ENCODE data around the gene TMEM132D. TPM values are rescaled to one million over a fixed set of nuclear protein-coding genes. Genes with fewer than 3 reads are reported as not detected.
A peak's percentile ranks its signal among the peaks of the same experiment; 100 is the strongest.

Gene TMEM132D
- total RNA-seq, 1 donor from 2014 or later = 1.1 TPM

DNA sequence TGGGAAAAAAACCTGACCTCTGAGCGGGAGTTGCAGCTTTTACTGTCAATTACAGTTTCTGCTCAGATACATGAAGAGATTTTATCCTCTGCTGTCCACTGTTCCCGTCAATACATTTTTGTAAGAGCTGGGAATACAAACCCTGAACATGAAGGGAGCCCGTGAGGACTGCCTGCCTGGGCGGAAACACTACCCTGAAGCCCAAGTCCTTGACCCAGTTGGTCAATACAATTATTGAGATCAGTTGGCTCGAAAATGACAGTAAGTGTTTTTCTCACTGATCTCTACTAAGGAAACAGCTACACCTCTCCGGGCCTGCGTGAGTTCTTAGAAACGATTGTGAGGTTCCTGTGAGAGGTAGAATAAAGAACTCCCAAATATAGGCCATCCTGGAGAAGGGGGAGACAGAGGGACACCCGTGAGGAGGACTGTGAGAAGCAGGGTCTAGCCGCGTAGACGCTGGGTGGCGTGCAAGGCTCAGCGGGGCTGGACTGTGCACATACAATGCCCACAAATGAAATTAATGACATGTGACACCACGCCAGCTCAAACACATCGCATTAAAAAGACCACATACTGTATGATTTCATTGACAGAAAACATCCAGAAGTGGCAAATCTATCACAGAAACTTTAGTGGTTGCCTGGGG is 509.5 kb downstream of the TMEM132D start:
- Histone ChIP-seq H3K4me3 (no peak overlapping the region), H3K4me2 (no peak overlapping the region), H3F3A (ENCODE audit: low read depth) (no peaks in the 10 kb centered on the region), H2AFZ (replicated peaks) (no peak overlapping the region), H3K79me2 (ENCODE audit: low read depth) (no peaks in the 10 kb centered on the region), H4K20me1 (ENCODE audit: low read depth) (no peaks in the 10 kb centered on the region), H3K36me3 (no peaks in the 10 kb centered on the region), H3K27me3 (no peaks in the 10 kb centered on the region), H3K4me1 (no peaks in the 10 kb centered on the region), H3K27ac (no peak overlapping the region), H3K9ac (no peak overlapping the region), H3K9me3 (ENCODE audit: low read depth) (no peaks in the 10 kb centered on the region)
- Mint-ChIP-seq H3K27ac (peak overlapping the region; percentile 23), H3K4me1 (no peaks in the 10 kb centered on the region), H3K36me3 (peaks cover 1% of the 10 kb centered on the region), H3K4me3 (no peak overlapping the region), H3K9me3 (peaks cover 2% of the 10 kb centered on the region), H3K27me3 (ENCODE audit: insufficient read depth, low read depth) (peaks cover 2% of the 10 kb centered on the region)
- TF ChIP-seq EZH2 (IDR thresholded peaks at IDR 0.05) = no peak
- no peak for TF ChIP-seq CTCF (IDR thresholded peaks at IDR 0.05)
- no peak for TF ChIP-seq EZH2phosphoT487 (IDR thresholded peaks at IDR 0.05)
- no peak for DNase-seq (ENCODE audit: low spot score)

DNA sequence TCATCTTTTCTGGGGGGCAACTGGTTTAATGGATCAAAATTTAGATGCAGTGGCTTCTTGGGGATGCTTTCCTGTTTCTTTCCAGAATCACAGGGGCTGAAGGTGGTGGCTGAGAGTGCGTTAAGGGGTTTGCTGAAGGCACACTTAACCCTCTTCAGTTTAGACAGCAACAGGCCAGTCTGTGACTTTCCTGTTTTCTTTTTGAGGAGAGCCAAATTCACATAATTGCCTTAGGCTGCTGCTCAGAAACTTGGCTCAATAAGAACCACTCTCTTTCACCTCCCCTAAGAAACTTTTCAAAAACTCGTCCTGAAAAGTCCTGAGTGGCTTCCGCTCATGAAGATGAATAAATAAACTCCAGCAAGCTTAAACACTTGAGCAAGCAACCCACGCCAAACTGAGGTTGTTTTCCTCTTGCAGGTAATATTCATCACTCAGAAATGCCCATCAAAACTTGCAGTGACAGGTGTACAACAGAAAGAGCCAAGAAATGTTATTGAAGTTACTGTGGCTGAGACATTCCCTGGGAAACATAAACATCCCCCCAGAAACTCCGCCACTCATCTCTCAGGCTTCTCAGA is 510.4 kb downstream of the TMEM132D start:
- H3K36me3 ChIP-seq = no peaks in the 10 kb centered on the region
- H4K20me1 ChIP-seq (ENCODE audit: low read depth) = no peaks in the 10 kb centered on the region
- H3K9me3 ChIP-seq (ENCODE audit: low read depth) = no peaks in the 10 kb centered on the region
- H3K79me2 ChIP-seq (ENCODE audit: low read depth) = no peaks in the 10 kb centered on the region
- no peak overlapping the region for H3K4me2 ChIP-seq
- Mint-ChIP-seq H3K27ac (no peak overlapping the region), H3K4me3 (no peak overlapping the region), H3K4me1 (no peaks in the 10 kb centered on the region), H3K36me3 (no peaks in the 10 kb centered on the region), H3K9me3 (no peaks in the 10 kb centered on the region), H3K27me3 (ENCODE audit: insufficient read depth, low read depth) (peaks cover 2% of the 10 kb centered on the region)
- DNase-seq (ENCODE audit: low spot score) = no peak
- H3F3A ChIP-seq (ENCODE audit: low read depth) = no peaks in the 10 kb centered on the region
- H3K27ac ChIP-seq = no peak overlapping the region
- no peaks in the 10 kb centered on the region for H3K4me1 ChIP-seq
- H2AFZ ChIP-seq (replicated peaks) = no peak overlapping the region
- no peak overlapping the region for H3K4me3 ChIP-seq
- no peak for TF ChIP-seq EZH2phosphoT487 (IDR thresholded peaks at IDR 0.05)
- TF ChIP-seq CTCF (IDR thresholded peaks at IDR 0.05) = no peak
- no peak for TF ChIP-seq EZH2 (IDR thresholded peaks at IDR 0.05)
- H3K9ac ChIP-seq = no peak overlapping the region
- H3K27me3 ChIP-seq = no peaks in the 10 kb centered on the region

DNA sequence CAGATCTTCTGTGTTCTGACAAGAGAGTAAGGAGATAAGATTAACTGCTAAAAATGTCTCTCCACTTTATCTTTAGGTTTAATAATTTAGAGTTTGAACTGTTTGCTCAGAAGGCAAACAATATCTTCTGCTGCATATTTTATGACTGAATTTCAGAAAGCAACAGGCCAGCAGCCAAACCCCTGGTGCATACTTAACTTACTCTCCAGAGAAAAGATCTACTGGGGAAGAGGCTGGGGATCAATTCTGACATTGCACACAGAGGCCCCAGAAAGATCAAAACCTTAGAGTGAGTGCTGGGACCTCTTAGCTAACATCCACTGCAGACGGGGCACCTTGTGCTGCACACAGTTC is 518.2 kb downstream of the TMEM132D start:
- no peaks in the 10 kb centered on the region for H3K36me3 Mint-ChIP-seq
- H3K9me3 ChIP-seq (ENCODE audit: low read depth) = no peaks in the 10 kb centered on the region
- no peak overlapping the region for H3K4me3 Mint-ChIP-seq
- H3K36me3 ChIP-seq = no peaks in the 10 kb centered on the region
- no peaks in the 10 kb centered on the region for H3K9me3 Mint-ChIP-seq
- no peak overlapping the region for H3K27ac Mint-ChIP-seq
- H4K20me1 ChIP-seq (ENCODE audit: low read depth) = no peaks in the 10 kb centered on the region
- TF ChIP-seq EZH2 (IDR thresholded peaks at IDR 0.05) = no peak
- no peak for TF ChIP-seq EZH2phosphoT487 (IDR thresholded peaks at IDR 0.05)
- no peak for TF ChIP-seq CTCF (IDR thresholded peaks at IDR 0.05)
- peaks cover 4% of the 10 kb centered on the region for H3K4me1 ChIP-seq
- no peaks in the 10 kb centered on the region for H3K27me3 ChIP-seq
- H3F3A ChIP-seq (ENCODE audit: low read depth) = no peaks in the 10 kb centered on the region
- H3K4me1 Mint-ChIP-seq = peaks cover 11% of the 10 kb centered on the region
- H2AFZ ChIP-seq (replicated peaks) = no peak overlapping the region
- H3K79me2 ChIP-seq (ENCODE audit: low read depth) = no peaks in the 10 kb centered on the region
- no peak overlapping the region for H3K4me3 ChIP-seq
- no peaks in the 10 kb centered on the region for H3K27me3 Mint-ChIP-seq (ENCODE audit: insufficient read depth, low read depth)
- H3K9ac ChIP-seq = no peak overlapping the region
- no peak overlapping the region for H3K4me2 ChIP-seq
- DNase-seq (ENCODE audit: low spot score) = no peak
- no peak overlapping the region for H3K27ac ChIP-seq
